HepG2 (cell line): ENCODE data around the gene PPP1R7. TPM values are rescaled to one million over a fixed set of nuclear protein-coding genes. Genes with fewer than 3 reads are reported as not detected.
A peak's percentile ranks its signal among the peaks of the same experiment; 100 is the strongest.

Experiments used
- ATAC-seq: fragments of 200-7000 bp; cut with Tn5 transposase; 3 replicates; pipeline ENCODE4 v1.9.1; 2020; ENCODE audit warnings: mild to moderate bottlenecking, moderate library complexity
- BruUV-seq: library from RNA; stranded (reverse); fragments of 400-500 nt; replicated peaks from 2 replicates; lab custom pipeline; 2021; lab: Mats Ljungman, UMichigan
- CTCF ChIA-PET: fragments of 300-600 bp; formaldehyde crosslinking; extraction: SDS; loops from one replicate; lab custom pipeline; 2021; ENCODE audit warnings: low total read pairs, inconsistent platforms, low intra/inter-chr PET ratio; lab: Yijun Ruan, JAX
- POLR2A ChIA-PET: fragments of 350-600 bp; sonication (Branson Sonifier 250); formaldehyde crosslinking; loops from one replicate; lab custom pipeline; 2020; ENCODE audit warnings: antibody characterized with exemption, inconsistent platforms; lab: Yijun Ruan, JAX
- DNase-seq: peaks from one replicate; pipeline ENCODE4 v3.0.0-alpha.2; 2015; ENCODE audit warnings: low spot score
- FAIRE-seq: peaks from 3 replicates; lab custom pipeline; 2011; peaks lifted over from hg19 to GRCh38; lab: Jason Lieb, UNC
- H2AFZ ChIP-seq: one replicate; pipeline ENCODE4 v1.6.1; 2011; ENCODE audit warnings: low read length, inconsistent platforms
- H3K27ac ChIP-seq: fragments of 300-600 bp; 3 replicates; pipeline ENCODE4 v1.8.0; 2011; ENCODE audit warnings: mixed run types, mild to moderate bottlenecking, mixed read lengths, low read length, inconsistent platforms; ENCODE audit not compliant: insufficient read depth; ENCODE audit errors: extremely low read length
- H3K27me3 ChIP-seq, 2 experiments: fragments of 200-600 bp in 1 of 2; 2 replicates in 1 of 2; 3 replicates in 1 of 2; pipeline versions ENCODE4 v1.6.0 to v1.8.0; 2011; ENCODE audit warnings: low read length in 2 of 2, mild to moderate bottlenecking in 2 of 2, moderate library complexity in 2 of 2, inconsistent platforms in 1 of 2; ENCODE audit not compliant: insufficient read depth in 2 of 2, control insufficient read depth in 1 of 2
- H3K36me3 ChIP-seq, 2 experiments: fragments of 200-600 bp in 1 of 2; replicated peaks in 1 of 2; 2 replicates in 1 of 2; 3 replicates in 1 of 2; pipeline versions ENCODE4 v1.5.1 to v1.8.0; 2011; ENCODE audit warnings: low read length in 2 of 2, inconsistent platforms in 1 of 2; ENCODE audit not compliant: insufficient read depth in 2 of 2, control insufficient read depth in 1 of 2
- H3K4me1 ChIP-seq: 2 replicates; pipeline ENCODE4 v1.5.1; 2012; ENCODE audit warnings: low read length, inconsistent platforms; ENCODE audit not compliant: insufficient read depth
- H3K4me2 ChIP-seq: 2 replicates; pipeline ENCODE4 v1.6.0; 2011; ENCODE audit warnings: low read depth, low read length, inconsistent platforms
- H3K4me3 ChIP-seq, 3 experiments: fragments of 200-600 bp in 1 of 3; sonication (generic), shearing (Covaris generic) in 1 of 3; replicated peaks in 1 of 3; 2 replicates each; pipeline ENCODE4 v1.5.1; 2011 to 2016; ENCODE audit warnings: low read length in 3 of 3, inconsistent platforms in 2 of 3, low read depth in 2 of 3, mild to moderate bottlenecking in 2 of 3, control low read depth in 1 of 3, mixed read lengths in 1 of 3; ENCODE audit not compliant: insufficient read depth in 1 of 3
- H3K79me2 ChIP-seq: one replicate; pipeline ENCODE4 v1.6.1; 2011; ENCODE audit warnings: low read length, inconsistent platforms; ENCODE audit not compliant: insufficient read depth
- H3K9ac ChIP-seq: 2 replicates; pipeline ENCODE4 v1.6.0; 2011; ENCODE audit warnings: mild to moderate bottlenecking, low read depth, low read length, inconsistent platforms; ENCODE audit not compliant: insufficient read depth
- H3K9me3 ChIP-seq: 2 replicates; pipeline ENCODE4 v1.5.1; 2012; ENCODE audit warnings: mild to moderate bottlenecking, low read length
- H4K20me1 ChIP-seq: 2 replicates; pipeline ENCODE4 v1.6.0; 2011; ENCODE audit warnings: inconsistent platforms, mild to moderate bottlenecking, low read length, moderate library complexity; ENCODE audit not compliant: insufficient read depth
- ATF6 ChIP-seq: sonication (generic); formaldehyde crosslinking; conservative IDR thresholded peaks from 2 replicates; pipeline ENCODE4 v1.4.0; 2020; ENCODE audit warnings: missing genetic modification reagents
- HNF1B ChIP-seq: sonication (generic); formaldehyde crosslinking; IDR thresholded peaks from 2 replicates; pipeline ENCODE4 v1.5.1; 2020; ENCODE audit warnings: mild to moderate bottlenecking, moderate library complexity, missing genetic modification reagents
- HNF4A ChIP-seq: sonication (generic); formaldehyde crosslinking; IDR thresholded peaks from 2 replicates; pipeline ENCODE4 v1.4.0; 2020; ENCODE audit warnings: missing genetic modification reagents
- HNF4G ChIP-seq, 2 experiments: sonication (generic) in 1 of 2; formaldehyde crosslinking in 1 of 2; IDR thresholded peaks; 2 replicates each; pipeline versions ENCODE4 v1.4.0 to v1.6.1; 2011 to 2020; ENCODE audit warnings: borderline replicate concordance in 2 of 2, low read depth in 2 of 2, mild to moderate bottlenecking in 2 of 2, low read length in 1 of 2, missing genetic modification reagents in 1 of 2, moderate library complexity in 1 of 2
- HOXA3 ChIP-seq: sonication (generic); formaldehyde crosslinking; IDR thresholded peaks from 2 replicates; pipeline ENCODE4 v1.5.0; 2020; ENCODE audit warnings: missing genetic modification reagents
- PAWR ChIP-seq: sonication (generic); formaldehyde crosslinking; IDR thresholded peaks from 2 replicates; pipeline ENCODE4 v1.4.0; 2020; ENCODE audit warnings: missing genetic modification reagents, mild to moderate bottlenecking, borderline replicate concordance
- SALL1 ChIP-seq: sonication (generic); formaldehyde crosslinking; IDR thresholded peaks from 2 replicates; pipeline ENCODE4 v1.8.0; 2022; ENCODE audit warnings: mild to moderate bottlenecking, missing genetic modification reagents
- ZBTB33 ChIP-seq: sonication (generic); formaldehyde crosslinking; IDR thresholded peaks from 2 replicates; pipeline ENCODE4 v1.4.0; 2020; ENCODE audit warnings: missing genetic modification reagents
- ZFX ChIP-seq: sonication (generic); formaldehyde crosslinking; IDR thresholded peaks from 2 replicates; pipeline ENCODE4 v1.4.0; 2020; ENCODE audit warnings: mild to moderate bottlenecking, low read depth, missing genetic modification reagents, moderate library complexity
- ZNF616 ChIP-seq: sonication (generic); formaldehyde crosslinking; IDR thresholded peaks from 2 replicates; pipeline ENCODE4 v1.5.0; 2020; ENCODE audit warnings: low read depth, mild to moderate bottlenecking, missing genetic modification reagents
- ZNF775 ChIP-seq: sonication (generic); formaldehyde crosslinking; IDR thresholded peaks from 2 replicates; pipeline ENCODE4 v1.4.0; 2020; ENCODE audit warnings: missing genetic modification reagents, mild to moderate bottlenecking, moderate library complexity, borderline replicate concordance
- WGBS: methylation state at CpG from one replicate; pipeline ENCODE4 v1.1.6; 2017; ENCODE audit warnings: low lambda C conversion rate; 5-methylcytosine and 5-hydroxymethylcytosine counted together
- in situ Hi-C: cut with HindIII; loops from 2 replicates; pipeline ENCODE4 v1.10.0; 2017; ENCODE audit warnings: low pct_unique_long_range_greater_than_20kb; ENCODE audit not compliant: extremely low pct_ligation_motif_present
- intact Hi-C: fragments of 100-400 bp; cut with micrococcal nuclease; formaldehyde crosslinking; loops from one replicate; pipeline ENCODE4 v1.10.0; 2022; ENCODE audit not compliant: unreplicated experiment
- polyA plus RNA-seq, 8 experiments: library from polyadenylated mRNA; depleted of rRNA in 3 of 8; stranded (reverse) in 7 of 8; unstranded in 1 of 8; fragments of >200 nt; fragmentation: Illumina TruSeq in 4 of 8; extraction: Trizol in 4 of 8; gene quantifications; 2 replicates each; pipeline versions ENCODE4 v1.2.1 to v1.2.3, GENCODE V29; 2011 to 2016; ENCODE audit warnings: low read depth in 4 of 8, missing spikeins in 1 of 8, mixed read lengths in 1 of 8; ENCODE audit not compliant: insufficient read depth in 1 of 8
- total RNA-seq, 5 experiments: library from RNA; depleted of rRNA; stranded (reverse); fragments of >200 nt; fragmentation: Illumina TruSeq; extraction: Trizol; gene quantifications; 2 replicates each; pipeline ENCODE4 v1.2.3, GENCODE V29; 2016; ENCODE audit warnings: low read depth in 1 of 5
- TF ChIP-seq, protein P1 (sequence below): sonication (generic); formaldehyde crosslinking; IDR thresholded peaks from 2 replicates; pipeline ENCODE4 v1.4.0; 2020; ENCODE audit warnings: missing genetic modification reagents, borderline replicate concordance

PPP1R7 gene
- total and polyA plus RNA-seq, 2 of the 13 experiments (the other 11 are each of a cell fraction or from before 2014, with no cell fraction given): 33.3 to 67.9 TPM

DNA sequence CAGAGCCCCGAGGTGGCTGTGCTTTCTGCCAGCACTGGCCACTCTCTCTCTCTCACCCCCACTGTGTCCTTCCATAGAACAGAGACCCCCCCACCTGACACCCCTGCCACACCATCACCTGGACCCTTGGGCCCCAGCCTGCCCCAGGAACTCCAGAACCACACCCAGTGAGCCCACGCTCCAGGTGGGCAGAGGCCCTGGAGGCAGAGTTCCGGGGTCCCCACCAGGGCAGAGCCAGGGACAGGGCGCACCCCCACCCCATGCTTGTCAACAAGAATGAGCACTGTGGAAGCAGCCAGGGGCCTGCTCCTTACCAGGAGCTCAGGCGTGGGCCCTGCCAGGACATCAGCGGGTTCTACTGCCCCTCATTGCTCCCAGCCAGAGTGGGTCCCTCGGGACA, 15.6 kb upstream of the PPP1R7 start (continued):
- TF ChIP-seq ZNF775 (CRISPR knock-in tag) (no peak), ZFX (CRISPR knock-in tag) (no peak)
- TF ChIP-seq, protein P1, sequence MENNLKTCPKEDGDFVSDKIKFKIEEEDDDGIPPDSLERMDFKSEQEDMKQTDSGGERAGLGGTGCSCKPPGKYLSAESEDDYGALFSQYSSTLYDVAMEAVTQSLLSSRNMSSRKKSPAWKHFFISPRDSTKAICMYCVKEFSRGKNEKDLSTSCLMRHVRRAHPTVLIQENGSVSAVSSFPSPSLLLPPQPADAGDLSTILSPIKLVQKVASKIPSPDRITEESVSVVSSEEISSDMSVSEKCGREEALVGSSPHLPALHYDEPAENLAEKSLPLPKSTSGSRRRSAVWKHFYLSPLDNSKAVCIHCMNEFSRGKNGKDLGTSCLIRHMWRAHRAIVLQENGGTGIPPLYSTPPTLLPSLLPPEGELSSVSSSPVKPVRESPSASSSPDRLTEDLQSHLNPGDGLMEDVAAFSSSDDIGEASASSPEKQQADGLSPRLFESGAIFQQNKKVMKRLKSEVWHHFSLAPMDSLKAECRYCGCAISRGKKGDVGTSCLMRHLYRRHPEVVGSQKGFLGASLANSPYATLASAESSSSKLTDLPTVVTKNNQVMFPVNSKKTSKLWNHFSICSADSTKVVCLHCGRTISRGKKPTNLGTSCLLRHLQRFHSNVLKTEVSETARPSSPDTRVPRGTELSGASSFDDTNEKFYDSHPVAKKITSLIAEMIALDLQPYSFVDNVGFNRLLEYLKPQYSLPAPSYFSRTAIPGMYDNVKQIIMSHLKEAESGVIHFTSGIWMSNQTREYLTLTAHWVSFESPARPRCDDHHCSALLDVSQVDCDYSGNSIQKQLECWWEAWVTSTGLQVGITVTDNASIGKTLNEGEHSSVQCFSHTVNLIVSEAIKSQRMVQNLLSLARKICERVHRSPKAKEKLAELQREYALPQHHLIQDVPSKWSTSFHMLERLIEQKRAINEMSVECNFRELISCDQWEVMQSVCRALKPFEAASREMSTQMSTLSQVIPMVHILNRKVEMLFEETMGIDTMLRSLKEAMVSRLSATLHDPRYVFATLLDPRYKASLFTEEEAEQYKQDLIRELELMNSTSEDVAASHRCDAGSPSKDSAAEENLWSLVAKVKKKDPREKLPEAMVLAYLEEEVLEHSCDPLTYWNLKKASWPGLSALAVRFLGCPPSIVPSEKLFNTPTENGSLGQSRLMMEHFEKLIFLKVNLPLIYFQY (CRISPR knock-in tag): no peak
- TF ChIP-seq, all 625 proteins: peak for 0

- CTCF ChIA-PET: no interaction called here
- no peak overlapping the region for H2AFZ ChIP-seq
- H3K9ac ChIP-seq: peak overlapping the region; percentile 12; the same call in 1 of the 2 replicates
- H3K4me1 ChIP-seq: peaks cover 22% of the 10 kb centered on the region
- H3K27ac ChIP-seq: peak overlapping the region; percentile 44
- 34% methylated on average over 8 of the region's 9 CpGs for WGBS
- POLR2A ChIA-PET: interaction anchor here (0.6 to 3.2 kb wide), 4 partner anchors 14 to 81 kb away, joined by 3 to 15 read pairs (median 5); partner anchors contain the start of genes MTERF4 and PASK
- H3K27me3 ChIP-seq: no peaks in the 10 kb centered on the region
- FAIRE-seq (peak; percentile 89), DNase-seq (peak; percentile 48), ATAC-seq (peak; percentile 88)
- H3K79me2 ChIP-seq: no peaks in the 10 kb centered on the region
- peaks cover 10 to 14% of the 10 kb centered on the region in 2 experiments for H3K36me3 ChIP-seq
- no TSS peak for BruUV-seq
- no peaks in the 10 kb centered on the region for H4K20me1 ChIP-seq
- intact Hi-C loops: no loop called here
- in situ Hi-C loops: no loop called here
- no peaks in the 10 kb centered on the region for H3K9me3 ChIP-seq
- no peak overlapping the region for H3K4me3 ChIP-seq
- peak overlapping the region; percentile 23 for H3K4me2 ChIP-seq
- TF ChIP-seq ATF6 (CRISPR knock-in tag) (no peak), SALL1 (CRISPR knock-in tag) (peak; percentile 32; the same call in 1 of the 2 replicates), ZNF616 (CRISPR knock-in tag) (no peak), HOXA3 (no peak), HNF4A (CRISPR knock-in tag) (peak; percentile 89), PAWR (CRISPR knock-in tag) (no peak), HNF1B (CRISPR knock-in tag) (peak; percentile 20; the same call in 1 of the 2 replicates), ZBTB33 (CRISPR knock-in tag) (0 out of 2 replicates have a peak, but pooled peaks have one; percentile 14), HNF4G (IDR thresholded peaks at IDR 0.05; ENCODE audit: borderline replicate concordance, low read depth, low read length) (peak; percentile 86), HNF4G (CRISPR knock-in tag; IDR thresholded peaks at IDR 0.05; ENCODE audit: borderline replicate concordance, low read depth) (0 out of 2 replicates have a peak, but pooled peaks have one; percentile 55)
These were observed 14.5 kb upstream of the PPP1R7 start for GRCh38 chr2:241135737-241136136.
